Smooth muscle cell (in vitro differentiated cells): ENCODE results near the gene SEMA4D. TPM values are rescaled to one million over a fixed set of nuclear protein-coding genes. Genes with fewer than 3 reads are reported as not detected.

Experiments used
- DNase-seq: peaks from one replicate; lab custom pipeline; 2025; ENCODE audit not compliant: unreplicated experiment; lab: John Stamatoyannopoulos, UW
- H2AFZ ChIP-seq: fragments of 200-600 bp; sonication (generic); 2 replicates; pipeline ENCODE4 v1.6.0; 2016; ENCODE audit warnings: antibody characterized with exemption, low read depth, mild to moderate bottlenecking
- H3F3A ChIP-seq: fragments of 200-600 bp; sonication (generic); 2 replicates; pipeline ENCODE4 v1.6.0; 2017; ENCODE audit warnings: antibody characterized with exemption, low read depth
- H3K27ac ChIP-seq: fragments of 200-600 bp; sonication (generic); 2 replicates; pipeline ENCODE4 v1.5.1; 2016; ENCODE audit warnings: low read depth, mild to moderate bottlenecking
- H3K27me3 ChIP-seq: fragments of 200-600 bp; sonication (generic); 2 replicates; pipeline ENCODE4 v1.6.1; 2016; ENCODE audit warnings: low read depth, mild to moderate bottlenecking
- H3K36me3 ChIP-seq: fragments of 200-600 bp; sonication (generic); 2 replicates; pipeline ENCODE4 v1.5.1; 2016; ENCODE audit warnings: low read depth
- H3K4me1 ChIP-seq: fragments of 200-600 bp; sonication (generic); 2 replicates; pipeline ENCODE4 v1.5.1; 2016; ENCODE audit warnings: low read depth
- H3K4me2 ChIP-seq: fragments of 200-600 bp; sonication (generic); 2 replicates; pipeline ENCODE4 v1.6.0; 2016; ENCODE audit warnings: mild to moderate bottlenecking
- H3K4me3 ChIP-seq: fragments of 200-600 bp; sonication (generic); 2 replicates; pipeline ENCODE4 v1.5.1; 2016; ENCODE audit warnings: mild to moderate bottlenecking
- H3K79me2 ChIP-seq: fragments of 200-600 bp; sonication (generic); 2 replicates; pipeline ENCODE4 v1.6.0; 2016; ENCODE audit warnings: low read depth, mild to moderate bottlenecking
- H3K9ac ChIP-seq: fragments of 200-600 bp; sonication (generic); 2 replicates; pipeline ENCODE4 v1.6.0; 2016; ENCODE audit warnings: low read depth
- H3K9me3 ChIP-seq: fragments of 200-600 bp; sonication (generic); replicated peaks from 2 replicates; pipeline ENCODE4 v1.5.1; 2016; ENCODE audit warnings: low read depth
- H4K20me1 ChIP-seq: fragments of 200-600 bp; sonication (generic); 2 replicates; pipeline ENCODE4 v1.6.0; 2016; ENCODE audit warnings: low read depth
- CTCF ChIP-seq: fragments of 200-600 bp; sonication (generic); IDR thresholded peaks from 2 replicates; pipeline ENCODE4 v1.5.1; 2017; ENCODE audit warnings: borderline replicate concordance, mild to moderate bottlenecking, antibody characterized with exemption; ENCODE audit not compliant: insufficient read depth, poor library complexity, severe bottlenecking
- WGBS: methylation state at CpG from one replicate; pipeline ENCODE4 v1.1.7; 2016; ENCODE audit warnings: low lambda C conversion rate; 5-methylcytosine and 5-hydroxymethylcytosine counted together
- polyA plus RNA-seq: library from polyadenylated mRNA; unstranded; fragments of >200 nt; fragmentation: Nextera tagmentation; extraction: Ambion mirVana; gene quantifications from 2 replicates; pipeline ENCODE4 v1.2.1, GENCODE V29; 2016
- total RNA-seq: library from RNA; depleted of rRNA; stranded (reverse); fragments of >200 nt; gene quantifications from 2 replicates; pipeline ENCODE4 v1.2.3, GENCODE V29; 2014

SEMA4D gene
- total and polyA plus RNA-seq, 2 experiments from 2014 or later: 0.63 to 2.7 TPM

- no peak for DNase-seq
- 93% methylated on average over 11 of the region's 11 CpGs for WGBS
- Histone ChIP-seq H3K9ac (no peak overlapping the region), H3K36me3 (no peaks in the 10 kb centered on the region), H3K4me3 (no peak overlapping the region), H3K79me2 (no peaks in the 10 kb centered on the region), H3K27me3 (no peaks in the 10 kb centered on the region), H3K4me1 (no peaks in the 10 kb centered on the region), H3K27ac (no peak overlapping the region), H3K9me3 (no peaks in the 10 kb centered on the region), H2AFZ (no peak overlapping the region), H3K4me2 (no peak overlapping the region), H4K20me1 (no peaks in the 10 kb centered on the region), H3F3A (no peaks in the 10 kb centered on the region)
- TF ChIP-seq CTCF: no peak
Observed at GRCh38 chr9:89404074-89404473, 93.8 kb downstream of the SEMA4D start.

GRCh38 chr9:89402695-89403427, 95.1 kb downstream of the SEMA4D start:
- no peaks in the 10 kb centered on the region for H4K20me1 ChIP-seq
- no peaks in the 10 kb centered on the region for H3F3A ChIP-seq
- 93% methylated on average over 14 of the region's 14 CpGs for WGBS
- H3K9me3 ChIP-seq: no peaks in the 10 kb centered on the region
- no peak for TF ChIP-seq CTCF
- H3K4me1 ChIP-seq: no peaks in the 10 kb centered on the region
- no peak for DNase-seq
- H3K36me3 ChIP-seq: no peaks in the 10 kb centered on the region
- H3K9ac ChIP-seq: no peak overlapping the region
- H3K4me2 ChIP-seq: no peak overlapping the region
- H2AFZ ChIP-seq: no peak overlapping the region
- no peak overlapping the region for H3K27ac ChIP-seq
- no peak overlapping the region for H3K4me3 ChIP-seq
- no peaks in the 10 kb centered on the region for H3K27me3 ChIP-seq
- no peaks in the 10 kb centered on the region for H3K79me2 ChIP-seq

GRCh38 chr9:89400403-89401116, 97.4 kb downstream of the SEMA4D start:
- H3K4me2 ChIP-seq: no peak overlapping the region

More at GRCh38 chr9:89400403-89401116, 97.4 kb downstream of the SEMA4D start:
- H3K27me3 ChIP-seq: no peaks in the 10 kb centered on the region
- WGBS: 89% methylated on average over 12 of the region's 12 CpGs
- H3K79me2 ChIP-seq: no peaks in the 10 kb centered on the region
- H3K4me1 ChIP-seq: no peaks in the 10 kb centered on the region
- no peak overlapping the region for H3K9ac ChIP-seq
- no peak overlapping the region for H2AFZ ChIP-seq
- H3F3A ChIP-seq: no peaks in the 10 kb centered on the region
- no peaks in the 10 kb centered on the region for H4K20me1 ChIP-seq
- H3K27ac ChIP-seq: no peak overlapping the region
- H3K4me3 ChIP-seq: no peak overlapping the region
- no peak for DNase-seq
- H3K36me3 ChIP-seq: no peaks in the 10 kb centered on the region
- no peak for TF ChIP-seq CTCF
- no peaks in the 10 kb centered on the region for H3K9me3 ChIP-seq
